Measurements from ENCODE around the gene CADPS2.

CADPS2 gene

DNA sequence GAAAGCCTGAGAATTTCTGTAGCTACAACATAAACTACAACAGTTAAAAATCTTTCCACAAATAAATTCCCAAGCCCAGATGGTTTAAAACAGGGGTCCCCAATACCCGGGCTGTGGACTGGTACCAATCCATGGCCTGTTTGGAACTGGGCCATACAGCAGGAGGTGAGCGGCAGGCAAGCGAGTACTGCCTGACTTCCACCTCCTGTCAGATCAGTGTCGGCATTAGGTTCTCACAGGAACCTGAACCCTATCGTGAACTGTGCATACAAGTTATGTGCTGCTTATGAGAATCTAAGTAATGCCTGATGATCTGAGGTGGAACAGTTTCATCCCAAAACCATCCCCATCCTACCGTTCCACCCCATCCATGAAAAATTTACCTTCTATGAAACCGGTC lies 421.0 kb downstream of the CADPS2 start:
- FAIRE-seq (no peak), DNase-seq (ENCODE audit: insufficient read length, low spot score) (no peak)
- TF ChIP-seq POU2F2 (IDR thresholded peaks at IDR 0.05; ENCODE audit: low read depth, low read length) (no peak), POLR2AphosphoS5 (IDR thresholded peaks at IDR 0.05; ENCODE audit: low read depth, low read length) (no peak), SPI1 (IDR thresholded peaks at IDR 0.05; ENCODE audit: low read depth, low read length) (no peak), POLR2A (IDR thresholded peaks at IDR 0.05; ENCODE audit: low read depth, low read length) (no peak), PAX5 (IDR thresholded peaks at IDR 0.05; ENCODE audit: insufficient read depth, low read length, severe bottlenecking) (no peak), TAF1 (IDR thresholded peaks at IDR 0.05; ENCODE audit: low read depth, low read length) (no peak)

DNA sequence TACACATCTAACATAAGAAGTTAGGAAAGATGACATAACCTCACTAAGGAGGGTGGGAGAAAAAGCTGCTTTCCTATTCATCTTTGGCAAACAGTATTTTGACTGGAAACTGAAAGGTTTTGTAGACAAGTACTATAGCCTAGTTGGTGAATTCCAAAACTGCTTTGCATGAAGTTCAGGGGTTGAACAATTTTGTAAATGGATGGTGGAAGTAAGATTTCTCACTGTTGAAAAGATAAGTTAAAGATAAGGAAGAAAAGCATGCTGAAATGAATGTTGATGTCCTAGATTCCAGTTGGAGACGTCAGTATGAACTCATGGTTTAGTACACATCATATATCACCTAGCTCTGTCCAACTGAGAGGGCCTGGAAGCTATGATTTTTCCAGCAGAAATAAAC lies 422.6 kb downstream of the CADPS2 start:
- FAIRE-seq (no peak), DNase-seq (ENCODE audit: insufficient read length, low spot score) (no peak)
- TF ChIP-seq POU2F2 (IDR thresholded peaks at IDR 0.05; ENCODE audit: low read depth, low read length) (no peak), SPI1 (IDR thresholded peaks at IDR 0.05; ENCODE audit: low read depth, low read length) (no peak), TAF1 (IDR thresholded peaks at IDR 0.05; ENCODE audit: low read depth, low read length) (no peak), POLR2AphosphoS5 (IDR thresholded peaks at IDR 0.05; ENCODE audit: low read depth, low read length) (no peak), PAX5 (IDR thresholded peaks at IDR 0.05; ENCODE audit: insufficient read depth, low read length, severe bottlenecking) (no peak), POLR2A (IDR thresholded peaks at IDR 0.05; ENCODE audit: low read depth, low read length) (no peak)

DNA sequence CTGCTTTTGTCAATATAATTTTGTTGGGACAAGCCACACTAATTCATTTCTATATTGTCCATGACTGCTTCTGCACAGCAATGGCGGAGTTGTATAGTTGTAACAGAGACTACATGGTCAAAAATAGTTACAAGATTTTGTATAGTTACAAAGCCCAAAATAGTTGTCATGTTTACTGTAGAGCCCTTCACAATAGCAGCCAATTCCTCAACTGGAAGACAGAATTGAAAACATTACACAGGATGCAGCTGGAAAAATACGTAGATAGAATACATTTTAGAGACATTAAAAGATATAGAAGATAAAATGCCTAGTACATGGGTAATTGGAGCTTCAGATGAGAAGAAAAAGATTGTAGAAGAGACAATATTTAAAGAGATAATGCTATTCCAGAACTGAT lies 425.3 kb downstream of the CADPS2 start:
- FAIRE-seq (no peak), DNase-seq (ENCODE audit: insufficient read length, low spot score) (no peak)
- no peak for TF ChIP-seq TAF1 (IDR thresholded peaks at IDR 0.05; ENCODE audit: low read depth, low read length)
- TF ChIP-seq POLR2AphosphoS5 (IDR thresholded peaks at IDR 0.05; ENCODE audit: low read depth, low read length) = no peak

DNA sequence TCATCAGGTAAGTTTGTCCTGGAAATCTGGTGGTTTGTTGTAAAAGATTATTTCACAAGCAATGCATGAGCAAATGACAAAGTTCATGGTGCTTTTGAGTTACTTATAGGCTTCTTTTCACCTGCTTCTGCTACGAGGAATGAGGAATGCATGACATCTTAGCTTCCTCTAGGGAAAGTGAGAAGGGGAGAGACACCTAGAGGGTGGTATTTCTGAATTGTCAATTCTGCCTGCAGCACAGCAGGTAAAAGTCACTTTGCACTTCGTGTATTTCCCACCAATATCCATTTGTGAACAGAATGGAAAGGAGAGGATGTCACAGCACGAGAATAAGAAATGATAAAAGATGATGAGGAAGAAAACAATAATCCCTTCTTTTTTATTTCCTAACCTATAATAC lies 428.3 kb downstream of the CADPS2 start:
- DNase-seq (ENCODE audit: insufficient read length, low spot score) = no peak
- TF ChIP-seq POU2F2 (IDR thresholded peaks at IDR 0.05; ENCODE audit: low read depth, low read length) (no peak), SPI1 (IDR thresholded peaks at IDR 0.05; ENCODE audit: low read depth, low read length) (no peak), POLR2AphosphoS5 (IDR thresholded peaks at IDR 0.05; ENCODE audit: low read depth, low read length) (no peak), POLR2A (IDR thresholded peaks at IDR 0.05; ENCODE audit: low read depth, low read length) (no peak), TAF1 (IDR thresholded peaks at IDR 0.05; ENCODE audit: low read depth, low read length) (no peak), PAX5 (IDR thresholded peaks at IDR 0.05; ENCODE audit: insufficient read depth, low read length, severe bottlenecking) (no peak)
- no peak for FAIRE-seq

DNA sequence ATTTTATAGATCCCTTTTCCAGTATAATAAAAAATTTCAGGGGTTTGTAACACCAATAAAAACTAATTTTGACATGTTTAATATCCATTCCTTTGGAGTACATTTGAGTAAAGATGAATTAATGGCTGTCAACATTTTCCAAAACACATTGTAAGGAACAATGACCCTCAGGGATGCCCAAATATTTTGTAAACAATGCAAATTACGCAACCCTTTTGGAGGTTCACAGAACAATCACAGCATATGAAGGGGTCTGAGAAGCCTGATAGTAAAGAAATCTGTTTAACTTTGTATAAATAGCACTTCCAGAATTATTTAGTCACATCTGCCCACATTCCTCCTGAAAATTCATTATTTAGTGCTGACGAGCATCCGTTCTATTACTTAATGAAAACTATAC lies 428.9 kb downstream of the CADPS2 start:
- FAIRE-seq (no peak), DNase-seq (ENCODE audit: insufficient read length, low spot score) (no peak)
- no peak for TF ChIP-seq POLR2AphosphoS5 (IDR thresholded peaks at IDR 0.05; ENCODE audit: low read depth, low read length)
- TF ChIP-seq POU2F2 (IDR thresholded peaks at IDR 0.05; ENCODE audit: low read depth, low read length) = no peak
- no peak for TF ChIP-seq POLR2A (IDR thresholded peaks at IDR 0.05; ENCODE audit: low read depth, low read length)
- TF ChIP-seq SPI1 (IDR thresholded peaks at IDR 0.05; ENCODE audit: low read depth, low read length) = no peak
- no peak for TF ChIP-seq PAX5 (IDR thresholded peaks at IDR 0.05; ENCODE audit: insufficient read depth, low read length, severe bottlenecking)
- no peak for TF ChIP-seq TAF1 (IDR thresholded peaks at IDR 0.05; ENCODE audit: low read depth, low read length)

DNA sequence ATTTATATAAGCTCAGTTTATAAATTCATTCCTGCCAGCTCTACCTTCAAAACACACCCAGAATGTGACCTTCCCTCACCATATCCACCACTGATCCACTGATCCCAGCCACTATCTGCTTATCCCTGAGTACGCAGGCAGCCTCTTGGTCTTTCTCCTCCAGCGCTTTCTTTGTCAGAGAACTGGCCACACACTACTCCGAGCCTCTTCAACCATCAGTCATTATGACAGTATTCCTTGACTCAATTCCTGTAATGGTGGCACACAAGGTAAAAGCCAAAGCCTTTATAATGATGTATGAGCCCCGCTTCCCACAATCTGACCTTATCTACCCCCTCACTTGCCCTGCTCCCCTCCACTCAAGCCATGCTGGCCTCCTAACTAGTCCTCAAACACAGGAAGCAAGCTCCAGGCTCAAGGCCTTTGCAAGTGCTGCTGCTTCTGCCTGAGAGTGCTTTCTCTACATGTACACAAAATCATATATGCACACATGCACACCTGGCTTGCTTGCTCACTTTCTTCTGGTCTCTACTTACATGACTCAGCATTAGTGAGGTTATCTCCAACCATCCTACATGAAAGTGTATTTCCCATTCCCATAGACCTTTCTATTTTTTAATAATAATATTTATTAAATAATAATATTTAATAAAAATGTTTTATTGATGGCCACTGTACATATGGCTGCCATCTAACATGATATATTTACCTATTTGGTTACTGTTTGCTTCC lies 431.3 kb downstream of the CADPS2 start:
- TF ChIP-seq SPI1 (IDR thresholded peaks at IDR 0.05; ENCODE audit: low read depth, low read length) = no peak
- no peak for TF ChIP-seq PAX5 (IDR thresholded peaks at IDR 0.05; ENCODE audit: insufficient read depth, low read length, severe bottlenecking)
- TF ChIP-seq POLR2AphosphoS5 (IDR thresholded peaks at IDR 0.05; ENCODE audit: low read depth, low read length) = no peak
- TF ChIP-seq POLR2A (IDR thresholded peaks at IDR 0.05; ENCODE audit: low read depth, low read length) = no peak
- no peak for TF ChIP-seq TAF1 (IDR thresholded peaks at IDR 0.05; ENCODE audit: low read depth, low read length)
- TF ChIP-seq POU2F2 (IDR thresholded peaks at IDR 0.05; ENCODE audit: low read depth, low read length) = no peak
- FAIRE-seq (no peak), DNase-seq (ENCODE audit: insufficient read length, low spot score) (no peak)

DNA sequence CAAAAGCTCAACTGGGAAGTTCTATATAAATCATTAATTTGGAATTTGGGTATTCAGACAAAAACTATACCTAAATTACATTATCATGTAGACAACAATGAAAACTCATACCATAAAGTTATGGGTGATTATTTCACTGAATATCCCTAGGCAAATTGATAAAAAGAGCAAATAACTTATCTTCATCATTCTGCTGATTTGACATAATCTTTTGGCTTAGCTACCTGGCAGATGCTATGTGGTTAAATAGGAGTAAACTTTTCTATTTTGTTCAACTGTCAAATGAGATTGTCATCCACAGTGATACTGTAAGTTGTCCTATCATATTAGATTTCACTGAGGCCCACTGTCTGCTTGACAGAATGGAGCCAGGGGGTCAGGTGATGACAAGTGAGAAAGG lies 432.8 kb downstream of the CADPS2 start:
- TF ChIP-seq POLR2AphosphoS5 (IDR thresholded peaks at IDR 0.05; ENCODE audit: low read depth, low read length) = no peak
- TF ChIP-seq PAX5 (IDR thresholded peaks at IDR 0.05; ENCODE audit: insufficient read depth, low read length, severe bottlenecking) = no peak
- TF ChIP-seq SPI1 (IDR thresholded peaks at IDR 0.05; ENCODE audit: low read depth, low read length) = no peak
- no peak for TF ChIP-seq POU2F2 (IDR thresholded peaks at IDR 0.05; ENCODE audit: low read depth, low read length)
- TF ChIP-seq POLR2A (IDR thresholded peaks at IDR 0.05; ENCODE audit: low read depth, low read length) = no peak
- no peak for TF ChIP-seq TAF1 (IDR thresholded peaks at IDR 0.05; ENCODE audit: low read depth, low read length)
- DNase-seq (ENCODE audit: insufficient read length, low spot score) (no peak), FAIRE-seq (no peak)

DNA sequence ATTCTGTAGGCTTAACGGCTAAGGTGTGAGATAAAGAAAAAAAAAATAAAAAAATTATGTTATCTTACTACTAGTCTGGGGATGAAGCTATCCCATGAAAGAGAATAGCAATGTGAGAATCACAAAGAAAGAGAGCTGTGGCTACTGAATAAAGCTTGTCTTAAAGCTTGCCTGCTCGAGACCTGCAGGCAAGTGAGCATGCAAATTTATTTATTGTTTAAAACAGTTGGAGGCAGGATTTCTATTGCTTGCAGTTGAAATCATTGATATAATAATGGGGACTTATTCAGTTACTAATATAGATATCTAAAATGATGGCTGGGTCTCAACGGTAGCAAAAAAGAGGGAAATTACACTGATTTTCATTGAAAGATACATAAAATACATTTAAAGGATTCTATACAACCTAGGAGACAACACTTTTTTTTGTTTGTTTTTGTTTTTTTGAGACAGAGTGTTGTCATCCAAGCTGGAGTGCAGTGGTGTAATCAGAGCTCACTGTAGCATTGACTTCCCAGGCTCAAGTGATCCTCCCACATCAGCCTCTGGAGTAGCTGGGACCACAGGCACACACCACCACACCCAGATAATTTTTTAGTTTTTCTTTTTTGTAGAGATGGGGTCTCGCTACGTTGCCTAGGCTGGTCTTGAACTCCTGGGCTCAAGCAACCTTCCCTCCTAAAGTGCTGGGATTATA lies 437.2 kb downstream of the CADPS2 start:
- FAIRE-seq (no peak), DNase-seq (ENCODE audit: insufficient read length, low spot score) (no peak)
- no peak for TF ChIP-seq PAX5 (IDR thresholded peaks at IDR 0.05; ENCODE audit: insufficient read depth, low read length, severe bottlenecking)
- TF ChIP-seq SPI1 (IDR thresholded peaks at IDR 0.05; ENCODE audit: low read depth, low read length) = no peak
- no peak for TF ChIP-seq POLR2A (IDR thresholded peaks at IDR 0.05; ENCODE audit: low read depth, low read length)
- no peak for TF ChIP-seq POLR2AphosphoS5 (IDR thresholded peaks at IDR 0.05; ENCODE audit: low read depth, low read length)
- TF ChIP-seq POU2F2 (IDR thresholded peaks at IDR 0.05; ENCODE audit: low read depth, low read length) = no peak
- TF ChIP-seq TAF1 (IDR thresholded peaks at IDR 0.05; ENCODE audit: low read depth, low read length) = no peak

DNA sequence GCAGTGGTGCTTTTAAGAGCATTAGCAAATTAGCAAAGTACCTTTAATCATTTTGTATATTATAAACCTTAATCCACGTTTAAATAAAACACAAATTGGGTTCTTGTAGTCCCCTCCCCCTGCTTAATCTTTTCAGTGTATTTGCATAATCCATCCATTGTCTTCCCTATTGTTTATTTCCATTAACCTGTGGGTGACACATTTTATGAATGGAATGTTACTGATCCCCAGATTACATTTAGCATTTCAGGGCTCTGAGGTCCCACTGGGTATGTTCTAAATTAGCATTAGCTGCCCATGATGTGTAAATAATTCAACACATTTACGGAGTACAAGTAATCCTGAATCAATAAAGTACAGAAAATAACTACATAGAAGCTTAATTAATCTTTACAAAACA lies 443.3 kb downstream of the CADPS2 start:
- TF ChIP-seq POU2F2 (IDR thresholded peaks at IDR 0.05; ENCODE audit: low read depth, low read length) = no peak
- no peak for TF ChIP-seq POLR2A (IDR thresholded peaks at IDR 0.05; ENCODE audit: low read depth, low read length)
- TF ChIP-seq TAF1 (IDR thresholded peaks at IDR 0.05; ENCODE audit: low read depth, low read length) = no peak
- TF ChIP-seq PAX5 (IDR thresholded peaks at IDR 0.05; ENCODE audit: insufficient read depth, low read length, severe bottlenecking) = no peak
- no peak for TF ChIP-seq POLR2AphosphoS5 (IDR thresholded peaks at IDR 0.05; ENCODE audit: low read depth, low read length)
- no peak for TF ChIP-seq SPI1 (IDR thresholded peaks at IDR 0.05; ENCODE audit: low read depth, low read length)
- DNase-seq (ENCODE audit: insufficient read length, low spot score) = no peak
- FAIRE-seq = no peak
